Measurements from ENCODE around the gene KLHL29. TPM values are rescaled to one million over a fixed set of nuclear protein-coding genes. Genes with fewer than 3 reads are reported as not detected.

KLHL29 gene
- total RNA-seq, 1 donor from 2014 or later = 8.4 TPM

GRCh38 chr2:23509103-23509502 lies 124.1 kb downstream of the KLHL29 start:
- no peaks in the 10 kb centered on the region for H3K27me3 Mint-ChIP-seq (ENCODE audit: low read depth)
- no peaks in the 10 kb centered on the region for H3K36me3 Mint-ChIP-seq (ENCODE audit: low read depth)
- no peak overlapping the region for H3K27ac Mint-ChIP-seq (ENCODE audit: unreplicated experiment)
- no peaks in the 10 kb centered on the region for H3K9me3 Mint-ChIP-seq
- TF ChIP-seq, protein P1, sequence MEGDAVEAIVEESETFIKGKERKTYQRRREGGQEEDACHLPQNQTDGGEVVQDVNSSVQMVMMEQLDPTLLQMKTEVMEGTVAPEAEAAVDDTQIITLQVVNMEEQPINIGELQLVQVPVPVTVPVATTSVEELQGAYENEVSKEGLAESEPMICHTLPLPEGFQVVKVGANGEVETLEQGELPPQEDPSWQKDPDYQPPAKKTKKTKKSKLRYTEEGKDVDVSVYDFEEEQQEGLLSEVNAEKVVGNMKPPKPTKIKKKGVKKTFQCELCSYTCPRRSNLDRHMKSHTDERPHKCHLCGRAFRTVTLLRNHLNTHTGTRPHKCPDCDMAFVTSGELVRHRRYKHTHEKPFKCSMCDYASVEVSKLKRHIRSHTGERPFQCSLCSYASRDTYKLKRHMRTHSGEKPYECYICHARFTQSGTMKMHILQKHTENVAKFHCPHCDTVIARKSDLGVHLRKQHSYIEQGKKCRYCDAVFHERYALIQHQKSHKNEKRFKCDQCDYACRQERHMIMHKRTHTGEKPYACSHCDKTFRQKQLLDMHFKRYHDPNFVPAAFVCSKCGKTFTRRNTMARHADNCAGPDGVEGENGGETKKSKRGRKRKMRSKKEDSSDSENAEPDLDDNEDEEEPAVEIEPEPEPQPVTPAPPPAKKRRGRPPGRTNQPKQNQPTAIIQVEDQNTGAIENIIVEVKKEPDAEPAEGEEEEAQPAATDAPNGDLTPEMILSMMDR (conservative IDR thresholded peaks at IDR 0.05) = no peak
- peaks cover 44% of the 10 kb centered on the region for H3K4me1 Mint-ChIP-seq
- DNase-seq (ENCODE audit: low read depth, low spot score) = no peak
- no peak overlapping the region for H3K4me3 Mint-ChIP-seq

DNA sequence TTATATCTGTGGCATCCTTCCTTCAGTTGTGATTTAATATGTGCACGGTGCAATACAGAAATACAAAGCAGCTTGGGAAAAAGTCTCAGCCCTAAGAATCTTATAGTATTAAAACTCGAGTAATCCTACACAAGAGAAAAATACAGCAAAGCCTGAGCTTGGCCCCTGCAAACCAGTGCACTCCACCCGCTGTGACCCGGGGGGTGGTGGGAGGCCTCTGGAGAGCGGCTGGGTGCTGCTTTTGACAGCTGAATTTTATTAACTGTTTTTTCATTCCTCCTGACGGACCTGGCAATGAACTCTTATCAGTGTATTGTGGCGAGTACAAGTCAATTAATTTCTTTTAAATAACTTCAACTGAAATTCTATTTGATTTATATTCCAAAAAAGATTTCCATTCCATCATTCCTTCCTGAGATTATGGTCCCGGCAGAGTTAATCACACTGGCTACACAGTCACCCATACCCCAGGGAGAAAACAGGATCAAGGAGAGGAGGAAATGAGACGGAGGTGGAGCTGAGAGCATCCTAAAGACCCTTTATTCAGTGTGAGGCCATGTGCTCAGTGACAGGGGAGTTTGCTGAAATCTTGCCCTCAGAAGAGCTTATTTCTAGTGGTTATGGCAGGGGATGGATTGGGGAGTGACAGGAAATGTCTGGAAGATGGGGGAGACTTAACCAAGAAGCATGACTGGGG lies 124.8 kb downstream of the KLHL29 start:
- Mint-ChIP-seq H3K9me3 (no peaks in the 10 kb centered on the region), H3K4me3 (no peak overlapping the region), H3K4me1 (peaks cover 43% of the 10 kb centered on the region), H3K36me3 (ENCODE audit: low read depth) (no peaks in the 10 kb centered on the region), H3K27ac (ENCODE audit: unreplicated experiment) (no peak overlapping the region), H3K27me3 (ENCODE audit: low read depth) (peaks cover 4% of the 10 kb centered on the region)
- DNase-seq (ENCODE audit: low read depth, low spot score) = no peak
- TF ChIP-seq, protein P1 (conservative IDR thresholded peaks at IDR 0.05) = no peak

DNA sequence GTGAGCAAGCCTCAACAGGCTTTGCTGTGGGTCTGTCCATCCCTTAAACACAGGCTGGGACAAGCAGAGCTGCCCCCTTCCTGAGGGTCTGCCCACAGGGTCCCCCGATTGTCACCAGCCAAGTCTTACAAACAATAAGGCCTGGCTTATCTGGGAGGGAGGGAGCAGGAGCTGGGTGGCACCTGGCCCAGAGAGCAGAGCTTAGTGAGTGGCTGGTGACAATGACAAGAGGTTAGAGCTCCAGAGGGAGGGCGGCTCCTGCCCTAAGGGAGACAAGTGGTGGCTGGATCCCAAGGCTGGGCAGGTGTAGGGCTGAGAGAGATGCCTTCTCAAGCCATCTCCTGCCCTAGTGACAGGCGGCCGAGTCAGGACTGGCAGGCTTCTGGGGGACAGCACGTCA lies 125.5 kb downstream of the KLHL29 start:
- Mint-ChIP-seq H3K9me3 (no peaks in the 10 kb centered on the region), H3K27ac (ENCODE audit: unreplicated experiment) (no peak overlapping the region), H3K4me1 (peaks cover 38% of the 10 kb centered on the region), H3K27me3 (ENCODE audit: low read depth) (peaks cover 5% of the 10 kb centered on the region), H3K4me3 (no peak overlapping the region), H3K36me3 (ENCODE audit: low read depth) (no peaks in the 10 kb centered on the region)
- TF ChIP-seq, protein P1 (conservative IDR thresholded peaks at IDR 0.05) = no peak
- no peak for DNase-seq (ENCODE audit: low read depth, low spot score)

DNA sequence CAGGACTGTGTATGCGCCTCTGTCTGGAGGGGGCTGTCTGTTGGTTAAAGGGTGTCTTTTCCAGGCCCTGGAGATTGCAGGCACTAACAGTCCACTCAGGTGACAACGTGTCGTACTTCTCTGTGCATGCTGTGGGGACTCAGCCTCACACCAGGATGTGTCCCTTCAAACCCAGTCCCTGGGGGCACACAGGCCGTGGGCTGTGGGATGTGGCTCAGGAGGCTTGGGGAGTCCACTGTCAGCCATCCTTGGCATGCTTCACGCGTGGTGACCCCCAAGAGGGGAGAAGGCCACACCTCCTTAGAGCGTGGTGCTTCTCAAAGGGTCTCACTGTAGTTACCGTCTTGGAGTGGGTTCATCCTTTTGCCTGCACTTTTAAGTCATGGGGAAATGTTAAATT lies 127.8 kb downstream of the KLHL29 start:
- Mint-ChIP-seq H3K27me3 (ENCODE audit: low read depth) (peaks cover 5% of the 10 kb centered on the region), H3K27ac (ENCODE audit: unreplicated experiment) (no peak overlapping the region), H3K9me3 (no peaks in the 10 kb centered on the region), H3K36me3 (ENCODE audit: low read depth) (no peaks in the 10 kb centered on the region), H3K4me1 (peaks cover 32% of the 10 kb centered on the region), H3K4me3 (no peak overlapping the region)
- TF ChIP-seq, protein P1 (conservative IDR thresholded peaks at IDR 0.05) = no peak
- no peak for DNase-seq (ENCODE audit: low read depth, low spot score)

- H3K27ac Mint-ChIP-seq (ENCODE audit: unreplicated experiment) = no peak overlapping the region
- peaks cover 28% of the 10 kb centered on the region for H3K4me1 Mint-ChIP-seq
- H3K9me3 Mint-ChIP-seq = no peaks in the 10 kb centered on the region
- no peaks in the 10 kb centered on the region for H3K36me3 Mint-ChIP-seq (ENCODE audit: low read depth)
- DNase-seq (ENCODE audit: low read depth, low spot score) = no peak
- H3K27me3 Mint-ChIP-seq (ENCODE audit: low read depth) = peaks cover 5% of the 10 kb centered on the region
- TF ChIP-seq, protein P1 (conservative IDR thresholded peaks at IDR 0.05) = no peak
- H3K4me3 Mint-ChIP-seq = no peak overlapping the region
These were observed 128.4 kb downstream of the KLHL29 start for GRCh38 chr2:23513245-23513871.
